ENCODE measurements around the gene LHPP. TPM values are rescaled to one million over a fixed set of nuclear protein-coding genes. Genes with fewer than 3 reads are reported as not detected.

LHPP gene
- total RNA-seq, 1 experiment from 2014 or later = 3.2 TPM

GRCh38 chr10:124621637-124622036 lies 160.0 kb downstream of the LHPP start:
- no peak for DNase-seq (ENCODE audit: low read depth)

GRCh38 chr10:124622158-124622557 lies 160.5 kb downstream of the LHPP start:
- DNase-seq (ENCODE audit: low read depth) = no peak

GRCh38 chr10:124622866-124623536 lies 161.4 kb downstream of the LHPP start:
- DNase-seq (ENCODE audit: low read depth) = no peak

- no peak for DNase-seq (ENCODE audit: low read depth)
Observed at GRCh38 chr10:124624006-124624405, 162.4 kb downstream of the LHPP start.

GRCh38 chr10:124624466-124624865 lies 162.8 kb downstream of the LHPP start:
- no peak for DNase-seq (ENCODE audit: low read depth)

- no peak for DNase-seq (ENCODE audit: low read depth)
Observed at GRCh38 chr10:124624895-124625294, 163.3 kb downstream of the LHPP start.

- DNase-seq (ENCODE audit: low read depth) = no peak
Observed at GRCh38 chr10:124625831-124626238, 164.2 kb downstream of the LHPP start.

- no peak for DNase-seq (ENCODE audit: low read depth)
Observed at GRCh38 chr10:124626759-124627380, 165.2 kb downstream of the LHPP start.

GRCh38 chr10:124627866-124628675 lies 166.4 kb downstream of the LHPP start:
- no peak for DNase-seq (ENCODE audit: low read depth)

GRCh38 chr10:124628676-124629021 lies 167.0 kb downstream of the LHPP start:
- DNase-seq (ENCODE audit: low read depth) = no peak

- no peak for DNase-seq (ENCODE audit: low read depth)
Observed at GRCh38 chr10:124629415-124629814, 167.8 kb downstream of the LHPP start.

GRCh38 chr10:124629842-124630241 lies 168.2 kb downstream of the LHPP start:
- no peak for DNase-seq (ENCODE audit: low read depth)

- no peak for DNase-seq (ENCODE audit: low read depth)
Observed at GRCh38 chr10:124630551-124630950, 168.9 kb downstream of the LHPP start.

GRCh38 chr10:124632064-124632531 lies 170.5 kb downstream of the LHPP start:
- DNase-seq (ENCODE audit: low read depth) = no peak

- DNase-seq (ENCODE audit: low read depth) = no peak
Observed at GRCh38 chr10:124632566-124632965, 170.9 kb downstream of the LHPP start.

- no peak for DNase-seq (ENCODE audit: low read depth)
Observed at GRCh38 chr10:124636271-124636995, 174.8 kb downstream of the LHPP start.

GRCh38 chr10:124637091-124637700 lies 175.6 kb downstream of the LHPP start:
- no peak for DNase-seq (ENCODE audit: low read depth)

- no peak for DNase-seq (ENCODE audit: low read depth)
Observed at GRCh38 chr10:124637746-124638145, 176.1 kb downstream of the LHPP start.

GRCh38 chr10:124639206-124639605 lies 177.6 kb downstream of the LHPP start:
- no peak for DNase-seq (ENCODE audit: low read depth)

- no peak for DNase-seq (ENCODE audit: low read depth)
Observed at GRCh38 chr10:124639646-124640045, 178.0 kb downstream of the LHPP start.

- no peak for DNase-seq (ENCODE audit: low read depth)
Observed at GRCh38 chr10:124640056-124640455, 178.4 kb downstream of the LHPP start.
